GM23338 (cell line): ENCODE measurements around the gene ELANE.

Experiments
- CREB1 ChIP-seq: fragments of 250-450 bp; sonication (Bioruptor Pico); IDR thresholded peaks from 2 replicates; pipeline ENCODE4 v1.5.0; 2020; ENCODE audit warnings: low read depth, mild to moderate bottlenecking, moderate library complexity
- EZH2 ChIP-seq: fragments of 200-600 bp; sonication (generic); IDR thresholded peaks from one replicate; pipeline ENCODE4 v1.8.0; 2017; ENCODE audit warnings: antibody characterized with exemption, mild to moderate bottlenecking, low read depth; ENCODE audit not compliant: unreplicated experiment
- EZH2phosphoT487 ChIP-seq: fragments of 200-600 bp; sonication (generic); IDR thresholded peaks from one replicate; pipeline ENCODE4 v1.8.1; 2018; ENCODE audit warnings: antibody characterized with exemption; ENCODE audit not compliant: unreplicated experiment
- POLR2AphosphoS5 ChIP-seq: IDR thresholded peaks from 2 replicates; pipeline ENCODE4 v1.6.1; 2016; ENCODE audit warnings: antibody characterized with exemption, low read depth
- REST ChIP-seq: IDR thresholded peaks from one replicate; pipeline ENCODE4 v1.6.1; 2018; ENCODE audit warnings: antibody characterized with exemption; ENCODE audit not compliant: unreplicated experiment
- STAT1 ChIP-seq: IDR thresholded peaks from one replicate; pipeline ENCODE4 v1.6.1; 2016; ENCODE audit warnings: antibody characterized with exemption; ENCODE audit not compliant: unreplicated experiment
- TF ChIP-seq, protein P1 (sequence below), 2 experiments: fragments of 200-600 bp in 1 of 2; sonication (generic) in 1 of 2; conservative IDR thresholded peaks; 2 replicates each; pipeline versions ENCODE4 v1.5.1 to v1.6.1; 2016 to 2017; ENCODE audit warnings: antibody characterized with exemption in 2 of 2, low read depth in 2 of 2, mild to moderate bottlenecking in 2 of 2, moderate library complexity in 1 of 2

DNA sequence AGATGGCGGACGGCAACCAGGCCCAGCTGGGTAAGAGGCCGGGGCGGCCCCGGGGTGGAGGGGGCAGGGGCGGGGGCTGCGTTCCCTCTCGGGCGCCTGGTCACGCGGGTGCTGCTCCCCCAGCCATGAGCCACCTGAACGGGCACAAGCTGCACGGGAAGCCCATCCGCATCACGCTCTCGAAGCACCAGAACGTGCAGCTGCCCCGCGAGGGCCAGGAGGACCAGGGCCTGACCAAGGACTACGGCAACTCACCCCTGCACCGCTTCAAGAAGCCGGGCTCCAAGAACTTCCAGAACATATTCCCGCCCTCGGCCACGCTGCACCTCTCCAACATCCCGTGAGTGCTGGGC, 43.7 kb upstream of the ELANE start:
- TF ChIP-seq POLR2AphosphoS5 (no peak; the same call in 1 of the 2 replicates), EZH2phosphoT487 (no peak), EZH2 (no peak), REST (no peak), CREB1 (CRISPR knock-in tag) (no peak), STAT1 (no peak)
- TF ChIP-seq, protein P1, sequence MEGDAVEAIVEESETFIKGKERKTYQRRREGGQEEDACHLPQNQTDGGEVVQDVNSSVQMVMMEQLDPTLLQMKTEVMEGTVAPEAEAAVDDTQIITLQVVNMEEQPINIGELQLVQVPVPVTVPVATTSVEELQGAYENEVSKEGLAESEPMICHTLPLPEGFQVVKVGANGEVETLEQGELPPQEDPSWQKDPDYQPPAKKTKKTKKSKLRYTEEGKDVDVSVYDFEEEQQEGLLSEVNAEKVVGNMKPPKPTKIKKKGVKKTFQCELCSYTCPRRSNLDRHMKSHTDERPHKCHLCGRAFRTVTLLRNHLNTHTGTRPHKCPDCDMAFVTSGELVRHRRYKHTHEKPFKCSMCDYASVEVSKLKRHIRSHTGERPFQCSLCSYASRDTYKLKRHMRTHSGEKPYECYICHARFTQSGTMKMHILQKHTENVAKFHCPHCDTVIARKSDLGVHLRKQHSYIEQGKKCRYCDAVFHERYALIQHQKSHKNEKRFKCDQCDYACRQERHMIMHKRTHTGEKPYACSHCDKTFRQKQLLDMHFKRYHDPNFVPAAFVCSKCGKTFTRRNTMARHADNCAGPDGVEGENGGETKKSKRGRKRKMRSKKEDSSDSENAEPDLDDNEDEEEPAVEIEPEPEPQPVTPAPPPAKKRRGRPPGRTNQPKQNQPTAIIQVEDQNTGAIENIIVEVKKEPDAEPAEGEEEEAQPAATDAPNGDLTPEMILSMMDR (conservative IDR thresholded peaks at IDR 0.05; ENCODE audit: low read depth in 2 of 2): no peak
